GM23338 (cell line): Measurements from ENCODE around the gene KISS1R.

Experiments used
- POLR2AphosphoS5 ChIP-seq: IDR thresholded peaks from 2 replicates; pipeline ENCODE4 v1.6.1; 2016; ENCODE audit warnings: antibody characterized with exemption, low read depth
- TF ChIP-seq, protein P1 (sequence below), 2 experiments: fragments of 200-600 bp in 1 of 2; sonication (generic) in 1 of 2; conservative IDR thresholded peaks; 2 replicates each; pipeline versions ENCODE4 v1.5.1 to v1.6.1; 2016 to 2017; ENCODE audit warnings: antibody characterized with exemption in 2 of 2, low read depth in 2 of 2, mild to moderate bottlenecking in 2 of 2, moderate library complexity in 1 of 2

DNA sequence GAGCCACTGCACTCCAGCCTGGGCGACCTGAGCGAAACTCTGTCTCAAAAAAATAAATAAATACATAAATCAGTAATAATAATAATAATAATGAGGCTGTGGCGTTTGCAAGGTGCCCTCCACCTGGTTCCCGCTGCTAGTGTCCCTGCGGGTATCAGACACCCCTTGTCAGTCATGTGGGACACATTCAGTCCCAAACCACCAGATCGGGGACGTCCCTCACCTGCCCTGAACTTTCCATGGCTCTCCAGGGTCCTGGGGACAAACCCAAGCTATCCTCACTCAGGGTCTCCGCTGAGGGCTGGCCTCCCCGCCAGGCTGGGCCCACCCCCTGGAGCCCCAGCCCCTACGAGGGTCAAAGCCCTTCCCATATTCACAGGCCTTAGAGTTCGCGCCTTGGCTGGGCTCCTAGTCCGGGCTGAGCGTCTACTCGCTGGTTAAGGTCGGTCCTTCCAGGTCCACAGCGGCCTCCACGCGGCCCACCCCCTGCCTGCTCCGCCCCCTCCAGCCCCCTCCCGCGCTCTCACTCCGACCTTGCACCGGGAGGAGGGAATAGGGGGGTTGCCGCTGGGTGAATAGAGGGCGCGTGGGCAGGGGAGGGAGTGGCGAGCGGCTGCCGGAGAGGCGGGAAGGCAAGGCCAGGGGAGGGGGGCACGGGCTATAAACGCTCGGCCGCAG, 349 bp upstream of the KISS1R start:
- TF ChIP-seq, protein P1, sequence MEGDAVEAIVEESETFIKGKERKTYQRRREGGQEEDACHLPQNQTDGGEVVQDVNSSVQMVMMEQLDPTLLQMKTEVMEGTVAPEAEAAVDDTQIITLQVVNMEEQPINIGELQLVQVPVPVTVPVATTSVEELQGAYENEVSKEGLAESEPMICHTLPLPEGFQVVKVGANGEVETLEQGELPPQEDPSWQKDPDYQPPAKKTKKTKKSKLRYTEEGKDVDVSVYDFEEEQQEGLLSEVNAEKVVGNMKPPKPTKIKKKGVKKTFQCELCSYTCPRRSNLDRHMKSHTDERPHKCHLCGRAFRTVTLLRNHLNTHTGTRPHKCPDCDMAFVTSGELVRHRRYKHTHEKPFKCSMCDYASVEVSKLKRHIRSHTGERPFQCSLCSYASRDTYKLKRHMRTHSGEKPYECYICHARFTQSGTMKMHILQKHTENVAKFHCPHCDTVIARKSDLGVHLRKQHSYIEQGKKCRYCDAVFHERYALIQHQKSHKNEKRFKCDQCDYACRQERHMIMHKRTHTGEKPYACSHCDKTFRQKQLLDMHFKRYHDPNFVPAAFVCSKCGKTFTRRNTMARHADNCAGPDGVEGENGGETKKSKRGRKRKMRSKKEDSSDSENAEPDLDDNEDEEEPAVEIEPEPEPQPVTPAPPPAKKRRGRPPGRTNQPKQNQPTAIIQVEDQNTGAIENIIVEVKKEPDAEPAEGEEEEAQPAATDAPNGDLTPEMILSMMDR (conservative IDR thresholded peaks at IDR 0.05; ENCODE audit: low read depth in 2 of 2) = no peak
- no peak for TF ChIP-seq POLR2AphosphoS5
